Measurements from ENCODE around the gene DLK1. TPM values are rescaled to one million over a fixed set of nuclear protein-coding genes. Genes with fewer than 3 reads are reported as not detected.
A peak's percentile ranks its signal among the peaks of the same experiment; 100 is the strongest.

DLK1 gene
- total and polyA plus RNA-seq, 8 donors = 0.05 to 24.6 (median 3.5) TPM; not detected in 4

GRCh38 chr14:100706860-100707259 is 19.8 kb upstream of the DLK1 start:
- no peak overlapping the region for H3K27ac ChIP-seq
- TF ChIP-seq POLR2A (IDR thresholded peaks at IDR 0.05) (no peak), CTCF (IDR thresholded peaks at IDR 0.05) (no peak), EP300 (IDR thresholded peaks at IDR 0.05) (no peak), POLR2AphosphoS5 (IDR thresholded peaks at IDR 0.05) (no peak)
- peaks cover 8 to 22% (median 19%) of the 10 kb centered on the region in 4 donors for H3K4me1 ChIP-seq
- H3K4me3 ChIP-seq = no peak overlapping the region
- H3K27me3 ChIP-seq = peaks cover 0 to 42% (median 12%) of the 10 kb centered on the region in 3 donors
- DNase-seq = no peak
- WGBS, 5 donors = 62 to 93% (median 82%) methylated on average over 5 of the region's 5 CpGs
- intact Hi-C loops (cut with DNase I; ENCODE audit: low total_unique reads) = no loop called here
- H3K9me3 ChIP-seq = no peaks in the 10 kb centered on the region
- no peaks in the 10 kb centered on the region for H3K36me3 ChIP-seq

GRCh38 chr14:100708425-100709288 is 18.0 kb upstream of the DLK1 start:
- Histone ChIP-seq H3K27me3 (peaks cover 0 to 56% (median 12%) of the 10 kb centered on the region in 3 donors), H3K9me3 (no peaks in the 10 kb centered on the region), H3K4me1 (peaks cover 8 to 22% (median 19%) of the 10 kb centered on the region in 4 donors), H3K36me3 (no peaks in the 10 kb centered on the region), H3K4me3 (peak overlapping the region in 3 of 4 donors; percentile 15 to 24 (median 20)), H3K27ac (peak overlapping the region in 3 of 5 donors; percentile 41 to 92 (median 42))
- DNase-seq = peak; percentile 54 to 94
- intact Hi-C loops (cut with DNase I; ENCODE audit: low total_unique reads) = no loop called here
- TF ChIP-seq EP300 (IDR thresholded peaks at IDR 0.05) (peak; percentile 85), CTCF (IDR thresholded peaks at IDR 0.05) (peak in 2 of 7 experiments; percentile 20 to 24), POLR2AphosphoS5 (IDR thresholded peaks at IDR 0.05) (peak; percentile 62 to 82 (median 78)), POLR2A (IDR thresholded peaks at IDR 0.05) (no peak)
- WGBS, 5 donors = 28 to 48% (median 37%) methylated on average over 29 to 40 of the region's 40 CpGs

GRCh38 chr14:100709289-100710284 is 17.1 kb upstream of the DLK1 start:
- Histone ChIP-seq H3K36me3 (no peaks in the 10 kb centered on the region), H3K4me1 (peaks cover 8 to 22% (median 19%) of the 10 kb centered on the region in 4 donors), H3K27ac (peak overlapping the region in 3 of 5 donors; percentile 41 to 92 (median 42)), H3K27me3 (peaks cover 0 to 56% (median 12%) of the 10 kb centered on the region in 3 donors), H3K4me3 (peak overlapping the region in 3 of 4 donors; percentile 15 to 24 (median 20)), H3K9me3 (no peaks in the 10 kb centered on the region)
- TF ChIP-seq CTCF (IDR thresholded peaks at IDR 0.05) (peak in 4 of 7 experiments; percentile 12 to 57 (median 38)), EP300 (IDR thresholded peaks at IDR 0.05) (no peak)
- DNase-seq = peak in 1 of 2 donors; percentile 90
- 19 to 38% (median 27%) methylated on average over 47 to 59 of the region's 59 CpGs for WGBS, 5 donors
- intact Hi-C loops (cut with DNase I; ENCODE audit: low total_unique reads) = no loop called here

GRCh38 chr14:100710391-100710790 is 16.3 kb upstream of the DLK1 start:
- 64 to 78% (median 74%) methylated on average over 12 of the region's 12 CpGs for WGBS, 5 donors

More at GRCh38 chr14:100710391-100710790, 16.3 kb upstream of the DLK1 start:
- TF ChIP-seq POLR2A (IDR thresholded peaks at IDR 0.05) (no peak), CTCF (IDR thresholded peaks at IDR 0.05) (no peak), POLR2AphosphoS5 (IDR thresholded peaks at IDR 0.05) (no peak), EP300 (IDR thresholded peaks at IDR 0.05) (no peak)
- DNase-seq = no peak
- Histone ChIP-seq H3K4me1 (peaks cover 8 to 22% (median 19%) of the 10 kb centered on the region in 4 donors), H3K9me3 (no peaks in the 10 kb centered on the region), H3K4me3 (no peak overlapping the region), H3K27me3 (peaks cover 0 to 51% (median 12%) of the 10 kb centered on the region in 3 donors), H3K27ac (no peak overlapping the region), H3K36me3 (no peaks in the 10 kb centered on the region)
- intact Hi-C loops (cut with DNase I; ENCODE audit: low total_unique reads) = no loop called here
